ENCODE data around the gene ZP1.

The ZP1 gene

GRCh38 chr11:60862171-60862570, 5.2 kb upstream of the ZP1 start:
- no peak for DNase-seq

- no peak for DNase-seq
Observed at GRCh38 chr11:60863550-60864521, 3.5 kb upstream of the ZP1 start.

GRCh38 chr11:60864856-60865513, 2.4 kb upstream of the ZP1 start:
- DNase-seq = no peak

- DNase-seq = no peak
Observed at GRCh38 chr11:60867871-60868681, 734 bp downstream of the ZP1 start.

- no peak for DNase-seq
Observed at GRCh38 chr11:60868682-60869450, 1.5 kb downstream of the ZP1 start.

GRCh38 chr11:60869451-60869825, 2.1 kb downstream of the ZP1 start:
- DNase-seq = no peak

- no peak for DNase-seq
Observed at GRCh38 chr11:60870276-60870675, 2.9 kb downstream of the ZP1 start.

- no peak for DNase-seq
Observed at GRCh38 chr11:60870733-60871377, 3.5 kb downstream of the ZP1 start.

- DNase-seq = no peak
Observed at GRCh38 chr11:60871378-60872061, 4.2 kb downstream of the ZP1 start.

GRCh38 chr11:60872124-60872960, 5.0 kb downstream of the ZP1 start:
- DNase-seq = no peak

GRCh38 chr11:60872961-60873524, 5.7 kb downstream of the ZP1 start:
- no peak for DNase-seq

GRCh38 chr11:60873533-60873932, 6.2 kb downstream of the ZP1 start:
- DNase-seq = no peak

GRCh38 chr11:60874421-60875365, 7.4 kb downstream of the ZP1 start:
- DNase-seq = no peak

GRCh38 chr11:60875366-60876167, 8.2 kb downstream of the ZP1 start:
- no peak for DNase-seq

GRCh38 chr11:60876168-60876485, 8.8 kb downstream of the ZP1 start:
- DNase-seq = no peak

GRCh38 chr11:60878245-60879101, 11.1 kb downstream of the ZP1 start:
- DNase-seq = no peak

- no peak for DNase-seq
Observed at GRCh38 chr11:60879104-60879503, 11.8 kb downstream of the ZP1 start.
